Peyer's patch (tissue), 4 donors: Measurements from ENCODE around the gene ING1.

Experiments used
- CTCF ChIP-seq, 6 experiments: fragments of 450-650 bp in 4 of 6; fragments of 200-600 bp in 2 of 6; sonication (generic) in 1 of 6; IDR thresholded peaks; one replicate each; pipeline ENCODE4 v1.5.1; 2017 to 2019; ENCODE audit warnings: antibody characterized with exemption in 6 of 6, mild to moderate bottlenecking in 3 of 6, moderate library complexity in 1 of 6
- POLR2A ChIP-seq, 2 donors: fragments of 450-650 bp; IDR thresholded peaks; one replicate each; pipeline ENCODE4 v1.5.1; 2017; ENCODE audit warnings: antibody characterized with exemption in 2 of 2, mild to moderate bottlenecking in 2 of 2, moderate library complexity in 2 of 2

- TF ChIP-seq CTCF (IDR thresholded peaks at IDR 0.05) (peak in 4 of 6 experiments; percentile 26 to 65 (median 62)), POLR2A (IDR thresholded peaks at IDR 0.05) (no peak)
Measured at GRCh38 chr13:110683203-110683883, 30.2 kb upstream of the ING1 start.
